DOHH2 (cell line): ENCODE data around the gene SCUBE1.

Source experiments
- H3F3A ChIP-seq: fragments of 200-600 bp; sonication (generic), shearing (Covaris generic); 2 replicates; pipeline ENCODE4 v1.6.0; 2016; ENCODE audit warnings: antibody characterized with exemption, mild to moderate bottlenecking; ENCODE audit not compliant: control insufficient read depth, insufficient read depth
- H3K27ac ChIP-seq: fragments of 200-600 bp; sonication (generic); 2 replicates; pipeline ENCODE4 v1.5.1; 2014; ENCODE audit warnings: low read depth, mild to moderate bottlenecking, low read length, moderate library complexity
- H3K27me3 ChIP-seq: fragments of 200-600 bp; sonication (generic); 2 replicates; pipeline ENCODE4 v1.6.1; 2014; ENCODE audit warnings: mild to moderate bottlenecking, low read length, mixed read lengths; ENCODE audit not compliant: control insufficient read depth
- H3K36me3 ChIP-seq: fragments of 200-600 bp; sonication (generic); 2 replicates; pipeline ENCODE4 v1.6.1; 2014; ENCODE audit warnings: mild to moderate bottlenecking, low read length, moderate library complexity, mixed read lengths; ENCODE audit not compliant: control insufficient read depth
- H3K4me1 ChIP-seq: fragments of 200-600 bp; sonication (generic); 2 replicates; pipeline ENCODE4 v1.6.1; 2014; ENCODE audit warnings: mild to moderate bottlenecking, low read length, mixed read lengths; ENCODE audit not compliant: control insufficient read depth
- H3K4me2 ChIP-seq: fragments of 200-600 bp; sonication (generic); 2 replicates; pipeline ENCODE4 v1.6.0; 2014; ENCODE audit warnings: mild to moderate bottlenecking, low read length, moderate library complexity
- H3K4me3 ChIP-seq: fragments of 200-600 bp; sonication (generic); 2 replicates; pipeline ENCODE4 v1.5.1; 2014; ENCODE audit warnings: mild to moderate bottlenecking, low read length, mixed read lengths
- H3K79me2 ChIP-seq: fragments of 200-600 bp; sonication (generic); 2 replicates; pipeline ENCODE4 v1.6.1; 2014; ENCODE audit warnings: mild to moderate bottlenecking, low read length, mixed read lengths; ENCODE audit not compliant: control insufficient read depth
- H3K9me2 ChIP-seq: fragments of 200-600 bp; sonication (generic); replicated peaks from 2 replicates; pipeline ENCODE4 v1.6.1; 2014; ENCODE audit warnings: mild to moderate bottlenecking, low read length, mixed read lengths; ENCODE audit not compliant: control insufficient read depth
- H3K9me3 ChIP-seq: fragments of 200-600 bp; sonication (generic); 2 replicates; pipeline ENCODE4 v1.6.1; 2014; ENCODE audit warnings: antibody characterized with exemption, low read length, mixed read lengths; ENCODE audit not compliant: control insufficient read depth, insufficient read depth
- H4K20me1 ChIP-seq: fragments of 200-600 bp; sonication (generic); 2 replicates; pipeline ENCODE4 v1.6.0; 2014; ENCODE audit warnings: low read depth, mild to moderate bottlenecking, antibody characterized with exemption, low read length, moderate library complexity; ENCODE audit not compliant: control insufficient read depth, insufficient read depth
- EZH2phosphoT487 ChIP-seq: fragments of 200-600 bp; sonication (generic); IDR thresholded peaks from 2 replicates; pipeline ENCODE4 v1.6.1; 2017; ENCODE audit warnings: borderline replicate concordance, mild to moderate bottlenecking, antibody characterized with exemption, low read length, moderate library complexity, mixed read lengths
- TF ChIP-seq, protein P1 (sequence below): fragments of 200-600 bp; sonication (generic); IDR thresholded peaks from one replicate; pipeline ENCODE4 v1.5.1; 2014; ENCODE audit warnings: antibody characterized with exemption, mild to moderate bottlenecking, low read depth, low read length; ENCODE audit not compliant: poor library complexity, severe bottlenecking

The SCUBE1 gene

GRCh38 chr22:43342347-43343261 is 568 bp downstream of the SCUBE1 start:
- no peaks in the 10 kb centered on the region for H3K27me3 ChIP-seq
- no peak for TF ChIP-seq EZH2phosphoT487
- TF ChIP-seq, protein P1, sequence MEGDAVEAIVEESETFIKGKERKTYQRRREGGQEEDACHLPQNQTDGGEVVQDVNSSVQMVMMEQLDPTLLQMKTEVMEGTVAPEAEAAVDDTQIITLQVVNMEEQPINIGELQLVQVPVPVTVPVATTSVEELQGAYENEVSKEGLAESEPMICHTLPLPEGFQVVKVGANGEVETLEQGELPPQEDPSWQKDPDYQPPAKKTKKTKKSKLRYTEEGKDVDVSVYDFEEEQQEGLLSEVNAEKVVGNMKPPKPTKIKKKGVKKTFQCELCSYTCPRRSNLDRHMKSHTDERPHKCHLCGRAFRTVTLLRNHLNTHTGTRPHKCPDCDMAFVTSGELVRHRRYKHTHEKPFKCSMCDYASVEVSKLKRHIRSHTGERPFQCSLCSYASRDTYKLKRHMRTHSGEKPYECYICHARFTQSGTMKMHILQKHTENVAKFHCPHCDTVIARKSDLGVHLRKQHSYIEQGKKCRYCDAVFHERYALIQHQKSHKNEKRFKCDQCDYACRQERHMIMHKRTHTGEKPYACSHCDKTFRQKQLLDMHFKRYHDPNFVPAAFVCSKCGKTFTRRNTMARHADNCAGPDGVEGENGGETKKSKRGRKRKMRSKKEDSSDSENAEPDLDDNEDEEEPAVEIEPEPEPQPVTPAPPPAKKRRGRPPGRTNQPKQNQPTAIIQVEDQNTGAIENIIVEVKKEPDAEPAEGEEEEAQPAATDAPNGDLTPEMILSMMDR: no peak
- no peaks in the 10 kb centered on the region for H3K4me1 ChIP-seq
- no peak overlapping the region for H3K4me3 ChIP-seq
- H3K9me2 ChIP-seq: no peaks in the 10 kb centered on the region
- no peaks in the 10 kb centered on the region for H3K9me3 ChIP-seq
- no peaks in the 10 kb centered on the region for H3F3A ChIP-seq
- H3K4me2 ChIP-seq: no peak overlapping the region
- no peaks in the 10 kb centered on the region for H3K36me3 ChIP-seq
- no peak overlapping the region for H3K27ac ChIP-seq
- no peaks in the 10 kb centered on the region for H4K20me1 ChIP-seq
- no peaks in the 10 kb centered on the region for H3K79me2 ChIP-seq

DNA sequence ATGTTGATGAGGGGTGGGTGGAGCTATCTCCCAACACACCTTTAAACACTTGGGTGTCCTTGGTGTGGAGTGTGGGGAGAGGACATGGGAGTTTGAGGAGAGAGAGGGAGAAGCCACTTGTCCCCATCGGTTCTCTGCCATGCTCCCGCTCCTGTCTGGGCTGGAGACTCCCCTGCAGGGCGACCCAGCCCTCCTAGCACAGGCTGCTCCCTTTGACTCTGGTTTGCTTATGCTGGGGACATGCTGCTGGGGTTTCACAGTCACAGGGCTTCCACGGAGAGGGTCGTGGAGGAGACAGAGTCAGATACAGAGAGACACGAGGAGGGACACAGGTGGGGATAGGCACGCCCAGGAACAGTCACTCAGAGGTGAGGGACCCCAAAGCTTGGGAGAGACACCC is 1.6 kb downstream of the SCUBE1 start:
- Histone ChIP-seq H3K4me3 (no peak overlapping the region), H3K27me3 (no peaks in the 10 kb centered on the region)

DNA sequence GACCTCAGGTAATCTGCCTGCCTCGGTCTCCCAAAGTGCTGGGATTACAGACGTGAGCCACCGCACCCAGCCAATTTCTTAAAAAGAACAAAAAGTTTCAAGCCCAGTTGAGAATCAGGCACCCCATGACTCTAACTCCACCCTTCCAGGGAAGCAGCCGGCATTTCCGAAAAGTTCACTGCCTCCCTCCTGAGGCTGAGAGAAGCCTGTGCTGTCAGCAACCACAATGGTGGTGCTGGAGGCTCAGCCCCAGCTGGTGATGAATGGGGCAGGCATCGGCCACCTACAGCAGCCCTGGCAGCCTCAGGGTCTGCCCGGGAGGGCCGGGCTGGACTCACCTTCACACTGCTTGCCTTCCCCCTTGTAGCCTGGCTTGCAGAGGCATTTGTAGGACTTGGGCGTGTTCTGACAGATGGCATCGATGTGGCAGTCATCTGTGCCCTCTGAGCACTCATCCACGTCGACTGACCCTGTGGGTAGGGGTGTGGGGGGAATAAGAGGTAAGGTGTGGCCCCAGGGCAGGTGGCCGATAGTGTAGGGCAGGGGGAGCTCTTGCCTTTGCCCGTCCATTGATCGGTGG is 4.3 kb downstream of the SCUBE1 start:
- Histone ChIP-seq H3K4me2 (no peak overlapping the region), H3K9me3 (no peaks in the 10 kb centered on the region), H3F3A (no peaks in the 10 kb centered on the region), H3K27ac (no peak overlapping the region), H3K4me3 (no peak overlapping the region), H3K9me2 (no peaks in the 10 kb centered on the region), H3K79me2 (no peaks in the 10 kb centered on the region), H4K20me1 (no peaks in the 10 kb centered on the region), H3K36me3 (no peaks in the 10 kb centered on the region), H3K27me3 (no peaks in the 10 kb centered on the region), H3K4me1 (no peaks in the 10 kb centered on the region)
- TF ChIP-seq EZH2phosphoT487: no peak
- TF ChIP-seq, protein P1: no peak

More for the DNA sequence above, 1.6 kb downstream of the SCUBE1 start:
- Histone ChIP-seq H3K36me3 (no peaks in the 10 kb centered on the region), H3K4me2 (no peak overlapping the region), H4K20me1 (no peaks in the 10 kb centered on the region), H3K27ac (no peak overlapping the region), H3F3A (no peaks in the 10 kb centered on the region), H3K4me1 (no peaks in the 10 kb centered on the region), H3K79me2 (no peaks in the 10 kb centered on the region), H3K9me2 (no peaks in the 10 kb centered on the region), H3K9me3 (no peaks in the 10 kb centered on the region)
- TF ChIP-seq EZH2phosphoT487: no peak
- TF ChIP-seq, protein P1: no peak
